Spleen (tissue), 11 donors: ENCODE data around the gene DGKH. TPM values are rescaled to one million over a fixed set of nuclear protein-coding genes. Genes with fewer than 3 reads are reported as not detected.

Source experiments
- DNase-seq: peaks from one replicate; pipeline ENCODE4 v3.0.0-alpha.2; 2020
- H3K27ac ChIP-seq, 8 donors: fragments of 200-600 bp; sonication (generic) in 7 of 8; 1 replicate in 4 of 8; 2 replicates in 4 of 8; pipeline versions ENCODE4 v1.5.0 to v1.8.0; 2016 to 2021; ENCODE audit warnings: inconsistent platforms in 4 of 8, mild to moderate bottlenecking in 4 of 8, moderate library complexity in 1 of 8
- H3K27me3 ChIP-seq, 7 donors: fragments of 200-600 bp; sonication (generic) in 6 of 7; replicated peaks in 1 of 7; 1 replicate in 4 of 7; 2 replicates in 3 of 7; pipeline versions ENCODE4 v1.5.0 to v1.8.0; 2016 to 2021; ENCODE audit warnings: inconsistent platforms in 3 of 7, mild to moderate bottlenecking in 1 of 7
- H3K36me3 ChIP-seq, 6 donors: fragments of 200-600 bp; sonication (generic) in 5 of 6; 1 replicate in 4 of 6; 2 replicates in 2 of 6; pipeline versions ENCODE4 v1.5.0 to v1.8.0; 2016 to 2021; ENCODE audit warnings: inconsistent platforms in 2 of 6
- H3K4me1 ChIP-seq, 6 donors: fragments of 200-600 bp; sonication (generic) in 5 of 6; 1 replicate in 3 of 6; 2 replicates in 3 of 6; pipeline versions ENCODE4 v1.5.0 to v1.8.0; 2016 to 2021; ENCODE audit warnings: inconsistent platforms in 3 of 6
- H3K4me3 ChIP-seq, 8 donors: fragments of 200-600 bp; sonication (generic) in 7 of 8; 1 replicate in 4 of 8; 2 replicates in 4 of 8; pipeline versions ENCODE4 v1.5.0 to v1.8.0; 2016 to 2021; ENCODE audit warnings: inconsistent platforms in 4 of 8, mild to moderate bottlenecking in 4 of 8, moderate library complexity in 2 of 8
- H3K9me3 ChIP-seq, 8 donors: fragments of 200-600 bp; sonication (generic) in 7 of 8; 1 replicate in 4 of 8; 2 replicates in 4 of 8; pipeline versions ENCODE4 v1.5.0 to v1.8.0; 2016 to 2021; ENCODE audit warnings: inconsistent platforms in 4 of 8
- POLR2A ChIP-seq, 3 donors: fragments of 450-650 bp; IDR thresholded peaks; one replicate each; pipeline ENCODE4 v1.5.1; 2017; ENCODE audit warnings: antibody characterized with exemption in 3 of 3, mild to moderate bottlenecking in 1 of 3
- POLR2AphosphoS5 ChIP-seq, 3 donors: sonication (generic); formaldehyde crosslinking; IDR thresholded peaks; one replicate each; pipeline ENCODE4 v1.5.1; 2017; ENCODE audit warnings: antibody characterized with exemption in 3 of 3
- WGBS, 5 donors: extraction: QIAGEN DNeasy Blood & Tissue Kit in 3 of 5; methylation state at CpG; one replicate each; pipeline versions ENCODE4 v1.1.5 to v1.1.7; 2013 to 2018; 5-methylcytosine and 5-hydroxymethylcytosine counted together
- intact Hi-C: fragments of 100-400 bp; cut with DNase I; formaldehyde crosslinking; loops from one replicate; pipeline ENCODE4 v1.15.0; 2023; ENCODE audit warnings: low total_unique reads
- polyA plus RNA-seq, 3 donors: library from polyadenylated mRNA; stranded (reverse); fragments of 200-250 nt; gene quantifications; one replicate each; pipeline ENCODE4 v1.2.1, GENCODE V29; 2013
- total RNA-seq, 7 donors: library from RNA; depleted of rRNA in 3 of 7; stranded (reverse); fragments of >200 nt in 3 of 7; fragmentation: NEBNext Ultra II Directional in 4 of 7; extraction: Animal tissue kit (Norgen Biotek cat#: 25700) in 4 of 7; gene quantifications; one replicate each; pipeline versions ENCODE4 v1.1.0 to v1.2.1, GENCODE V29; 2016 to 2021
- TF ChIP-seq, protein P1 (sequence below), 11 experiments: fragments of 200-600 bp in 7 of 11; fragments of 450-650 bp in 4 of 11; sonication (generic) in 4 of 11; IDR thresholded peaks in 8 of 11; conservative IDR thresholded peaks in 3 of 11; 1 replicate in 7 of 11; 2 replicates in 4 of 11; pipeline versions ENCODE4 v1.4.0 to v1.8.0; 2016 to 2021; ENCODE audit warnings: antibody characterized with exemption in 11 of 11, inconsistent platforms in 4 of 11, mild to moderate bottlenecking in 1 of 11
- donor health status: healthy with polysubstance abuse.
- donor health status: DM: no; HTN: no; CAD: no; lungs with moderate emphysema.
- donor health status: DM: no; HTN: no; CAD: no.
- donor health status: Bipolar disorder and iron deficiency.
- donor health status: healthy.
- donor health status: DM: no; HTN: no; CAD: no.
- donor health status: DM: yes; HTN: yes; CAD: no.

Gene DGKH
- total and polyA plus RNA-seq, 10 donors = 0.52 to 15.3 (median 10.8) TPM

DNA sequence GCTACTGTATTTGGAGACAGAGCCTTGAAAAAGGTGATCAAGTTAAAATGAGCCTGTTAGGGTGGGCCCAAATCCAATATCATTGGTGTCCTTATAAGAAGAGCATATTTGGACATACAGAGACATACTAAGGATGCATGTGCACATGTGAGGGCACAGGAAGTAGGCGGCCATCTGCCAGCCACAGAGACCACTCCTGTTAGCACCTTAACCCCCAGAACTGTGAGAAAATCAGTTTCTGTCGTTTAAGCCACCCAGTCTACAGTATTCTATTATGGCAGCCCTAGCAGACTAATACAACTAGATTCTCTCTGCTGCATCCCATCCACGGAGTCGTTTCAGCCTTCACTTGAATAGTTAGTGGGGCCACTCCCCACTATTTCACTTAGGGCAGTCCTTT, 39.4 kb upstream of the DGKH start:
- no peak for TF ChIP-seq POLR2A (IDR thresholded peaks at IDR 0.05)
- TF ChIP-seq POLR2AphosphoS5 (IDR thresholded peaks at IDR 0.05) = no peak
- TF ChIP-seq, protein P1, sequence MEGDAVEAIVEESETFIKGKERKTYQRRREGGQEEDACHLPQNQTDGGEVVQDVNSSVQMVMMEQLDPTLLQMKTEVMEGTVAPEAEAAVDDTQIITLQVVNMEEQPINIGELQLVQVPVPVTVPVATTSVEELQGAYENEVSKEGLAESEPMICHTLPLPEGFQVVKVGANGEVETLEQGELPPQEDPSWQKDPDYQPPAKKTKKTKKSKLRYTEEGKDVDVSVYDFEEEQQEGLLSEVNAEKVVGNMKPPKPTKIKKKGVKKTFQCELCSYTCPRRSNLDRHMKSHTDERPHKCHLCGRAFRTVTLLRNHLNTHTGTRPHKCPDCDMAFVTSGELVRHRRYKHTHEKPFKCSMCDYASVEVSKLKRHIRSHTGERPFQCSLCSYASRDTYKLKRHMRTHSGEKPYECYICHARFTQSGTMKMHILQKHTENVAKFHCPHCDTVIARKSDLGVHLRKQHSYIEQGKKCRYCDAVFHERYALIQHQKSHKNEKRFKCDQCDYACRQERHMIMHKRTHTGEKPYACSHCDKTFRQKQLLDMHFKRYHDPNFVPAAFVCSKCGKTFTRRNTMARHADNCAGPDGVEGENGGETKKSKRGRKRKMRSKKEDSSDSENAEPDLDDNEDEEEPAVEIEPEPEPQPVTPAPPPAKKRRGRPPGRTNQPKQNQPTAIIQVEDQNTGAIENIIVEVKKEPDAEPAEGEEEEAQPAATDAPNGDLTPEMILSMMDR (IDR thresholded peaks at IDR 0.05 in 8 of 11, conservative IDR thresholded peaks at IDR 0.05 in 3 of 11) = no peak
- DNase-seq = no peak
- Histone ChIP-seq H3K9me3 (no peaks in the 10 kb centered on the region), H3K4me3 (no peak overlapping the region), H3K4me1 (no peaks in the 10 kb centered on the region), H3K27me3 (no peaks in the 10 kb centered on the region), H3K36me3 (no peaks in the 10 kb centered on the region), H3K27ac (no peak overlapping the region)
- WGBS, 5 donors = 78 to 90% (median 84%) methylated on average over 4 of the region's 4 CpGs
- intact Hi-C loops = no loop called here

DNA sequence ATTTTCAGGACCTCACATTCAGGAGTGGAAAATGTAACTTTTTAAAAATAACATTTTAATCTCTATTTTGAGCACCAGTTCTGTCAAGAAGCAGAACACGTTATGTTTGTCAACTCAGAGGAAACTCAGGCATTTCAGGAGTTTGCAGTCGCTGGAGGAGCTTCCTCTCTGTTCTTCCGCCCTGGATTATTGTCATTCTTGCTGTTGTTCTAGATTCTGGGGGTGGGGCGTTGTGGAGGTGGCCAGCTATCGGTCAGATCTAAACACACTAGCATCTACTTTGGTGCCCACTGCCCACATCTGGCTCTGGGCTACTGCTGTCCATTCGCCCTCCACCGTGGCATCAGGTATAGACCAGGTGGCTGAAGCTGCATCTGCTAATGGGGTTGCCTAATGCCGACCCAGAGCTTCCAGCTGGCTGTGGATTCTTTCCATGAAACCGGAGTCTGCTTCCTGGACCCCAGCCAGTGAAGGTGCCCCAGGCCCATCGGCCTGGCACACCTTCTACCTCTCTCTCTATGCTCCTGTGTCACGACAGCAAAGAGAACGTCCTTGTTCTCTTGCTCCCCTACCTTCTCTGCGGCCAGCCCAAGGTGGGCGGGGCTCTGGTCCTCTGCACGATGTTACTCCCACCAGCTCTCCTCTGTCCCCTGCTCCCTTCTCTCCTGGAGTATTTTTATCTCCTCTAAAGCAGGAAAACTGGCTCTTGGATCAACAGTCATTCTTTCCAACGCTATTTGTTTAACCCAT, 36.7 kb upstream of the DGKH start:
- Histone ChIP-seq H3K4me3 (peak overlapping the region in 2 of 8 donors; percentile 21 to 41), H3K36me3 (no peaks in the 10 kb centered on the region), H3K9me3 (no peaks in the 10 kb centered on the region), H3K27me3 (no peaks in the 10 kb centered on the region), H3K4me1 (no peaks in the 10 kb centered on the region), H3K27ac (no peak overlapping the region)
- TF ChIP-seq, protein P1 (IDR thresholded peaks at IDR 0.05 in 8 of 11, conservative IDR thresholded peaks at IDR 0.05 in 3 of 11) = no peak
- TF ChIP-seq POLR2A (IDR thresholded peaks at IDR 0.05) = no peak
- no peak for TF ChIP-seq POLR2AphosphoS5 (IDR thresholded peaks at IDR 0.05)
- WGBS, 5 donors = 54 to 73% (median 67%) methylated on average over 16 of the region's 16 CpGs
- intact Hi-C loops = no loop called here
- no peak for DNase-seq

DNA sequence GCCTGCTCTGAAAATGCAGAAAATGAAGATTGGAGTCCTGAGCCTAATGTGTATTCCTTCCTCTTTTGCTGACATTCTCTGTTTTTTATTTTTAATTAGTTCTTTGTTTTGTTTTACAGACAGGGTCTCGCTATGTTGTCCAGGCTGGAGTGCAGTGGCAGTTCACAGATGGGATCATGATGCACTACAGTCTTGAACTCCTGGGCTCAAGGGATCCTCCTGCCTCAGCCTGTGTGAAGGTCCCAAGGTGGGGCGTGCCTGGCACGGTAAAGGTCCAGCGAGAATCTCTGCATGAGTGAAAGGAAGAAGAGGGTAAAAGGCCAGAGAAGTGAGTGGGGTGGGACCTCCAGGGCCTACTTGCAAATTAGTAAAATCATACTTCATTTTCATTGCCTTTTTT, 34.3 kb upstream of the DGKH start:
- Histone ChIP-seq H3K9me3 (no peaks in the 10 kb centered on the region), H3K4me1 (no peaks in the 10 kb centered on the region), H3K27ac (no peak overlapping the region), H3K36me3 (no peaks in the 10 kb centered on the region), H3K27me3 (no peaks in the 10 kb centered on the region), H3K4me3 (no peak overlapping the region)
- TF ChIP-seq POLR2AphosphoS5 (IDR thresholded peaks at IDR 0.05) (no peak), POLR2A (IDR thresholded peaks at IDR 0.05) (no peak)
- TF ChIP-seq, protein P1 (IDR thresholded peaks at IDR 0.05 in 8 of 11, conservative IDR thresholded peaks at IDR 0.05 in 3 of 11) = no peak
- intact Hi-C loops = no loop called here
- WGBS, 5 donors = 80 to 94% (median 89%) methylated on average over 4 of the region's 4 CpGs
- no peak for DNase-seq

DNA sequence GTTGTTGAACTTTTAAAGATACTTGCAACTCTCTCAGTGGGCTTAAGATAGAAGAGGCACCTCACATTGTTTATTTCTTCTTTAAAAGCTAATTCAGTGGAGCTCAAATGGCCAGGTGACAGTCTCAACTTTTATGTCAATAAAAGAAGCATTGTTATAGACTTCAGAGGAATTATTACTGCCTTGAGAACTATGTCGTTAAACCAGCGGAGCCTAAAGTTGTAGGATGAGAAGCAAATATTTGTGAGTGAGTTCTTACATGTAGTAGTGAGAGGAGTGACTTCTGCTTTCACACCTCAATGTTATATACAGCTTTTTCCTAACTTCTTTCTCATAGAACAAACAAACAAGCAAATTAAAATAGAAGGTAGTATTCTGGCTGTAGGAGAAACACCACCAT, 31.2 kb upstream of the DGKH start:
- WGBS, 5 donors = 82 to 89% (median 86%) methylated on average over 2 of the region's 2 CpGs

More for the DNA sequence above, 31.2 kb upstream of the DGKH start:
- no peaks in the 10 kb centered on the region for H3K9me3 ChIP-seq
- H3K27me3 ChIP-seq = no peaks in the 10 kb centered on the region
- DNase-seq = no peak
- no peak for TF ChIP-seq POLR2AphosphoS5 (IDR thresholded peaks at IDR 0.05)
- TF ChIP-seq POLR2A (IDR thresholded peaks at IDR 0.05) = no peak
- TF ChIP-seq, protein P1 (IDR thresholded peaks at IDR 0.05 in 8 of 11, conservative IDR thresholded peaks at IDR 0.05 in 3 of 11) = no peak
- H3K36me3 ChIP-seq = no peaks in the 10 kb centered on the region
- intact Hi-C loops = no loop called here
- no peaks in the 10 kb centered on the region for H3K4me1 ChIP-seq
- H3K27ac ChIP-seq = no peak overlapping the region
- no peak overlapping the region for H3K4me3 ChIP-seq
